ENCODE results near the gene FAM131C.

The FAM131C gene

DNA sequence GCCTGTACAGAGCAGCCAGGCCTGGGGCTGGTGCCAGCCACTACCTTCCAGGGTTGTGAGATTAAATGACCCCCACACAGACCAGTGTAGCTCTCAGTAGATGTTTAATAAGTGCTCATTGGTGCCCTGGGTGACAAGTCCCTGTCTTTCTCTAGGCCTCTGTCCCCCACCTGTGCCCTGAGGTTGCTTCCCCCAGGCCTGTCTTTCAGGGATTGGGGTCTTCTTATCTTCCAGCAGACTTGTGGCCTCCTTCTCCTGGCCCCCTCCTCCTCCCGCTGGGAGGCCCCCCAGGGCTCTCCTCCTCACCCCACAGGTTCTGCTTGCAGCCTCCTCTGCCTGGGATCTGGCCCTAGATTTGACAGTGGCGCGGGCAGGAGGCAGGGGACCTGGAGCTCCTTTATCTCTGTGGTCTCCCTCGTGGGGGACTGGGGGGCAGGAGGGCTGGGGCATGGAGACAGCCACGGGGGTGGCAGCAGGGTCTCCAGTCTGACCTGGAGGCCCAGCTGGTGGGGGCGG lies 42.1 kb upstream of the FAM131C start:
- H3K27ac ChIP-seq, result no peak overlapping the region
- no peak overlapping the region for H3K4me3 ChIP-seq (IDR thresholded peaks at IDR 0.05; ENCODE audit: insufficient read depth, low read depth, low read length)
- no peaks in the 10 kb centered on the region for H3K27me3 ChIP-seq (ENCODE audit: insufficient read depth, low read depth)
- no peaks in the 10 kb centered on the region for H4K20me1 ChIP-seq (ENCODE audit: insufficient read depth)
- no peak overlapping the region for H3K9ac ChIP-seq
- H3K4me1 ChIP-seq (ENCODE audit: low read depth, poor library complexity, severe bottlenecking), result no peaks in the 10 kb centered on the region
- no peak overlapping the region for H3K4me2 ChIP-seq
- no peaks in the 10 kb centered on the region for H3K79me2 ChIP-seq (ENCODE audit: insufficient read depth, low read depth)
- H3K36me3 ChIP-seq (ENCODE audit: insufficient read depth), result no peaks in the 10 kb centered on the region
- no peak overlapping the region for H2AFZ ChIP-seq (ENCODE audit: low read depth)
- TF ChIP-seq, protein P1, sequence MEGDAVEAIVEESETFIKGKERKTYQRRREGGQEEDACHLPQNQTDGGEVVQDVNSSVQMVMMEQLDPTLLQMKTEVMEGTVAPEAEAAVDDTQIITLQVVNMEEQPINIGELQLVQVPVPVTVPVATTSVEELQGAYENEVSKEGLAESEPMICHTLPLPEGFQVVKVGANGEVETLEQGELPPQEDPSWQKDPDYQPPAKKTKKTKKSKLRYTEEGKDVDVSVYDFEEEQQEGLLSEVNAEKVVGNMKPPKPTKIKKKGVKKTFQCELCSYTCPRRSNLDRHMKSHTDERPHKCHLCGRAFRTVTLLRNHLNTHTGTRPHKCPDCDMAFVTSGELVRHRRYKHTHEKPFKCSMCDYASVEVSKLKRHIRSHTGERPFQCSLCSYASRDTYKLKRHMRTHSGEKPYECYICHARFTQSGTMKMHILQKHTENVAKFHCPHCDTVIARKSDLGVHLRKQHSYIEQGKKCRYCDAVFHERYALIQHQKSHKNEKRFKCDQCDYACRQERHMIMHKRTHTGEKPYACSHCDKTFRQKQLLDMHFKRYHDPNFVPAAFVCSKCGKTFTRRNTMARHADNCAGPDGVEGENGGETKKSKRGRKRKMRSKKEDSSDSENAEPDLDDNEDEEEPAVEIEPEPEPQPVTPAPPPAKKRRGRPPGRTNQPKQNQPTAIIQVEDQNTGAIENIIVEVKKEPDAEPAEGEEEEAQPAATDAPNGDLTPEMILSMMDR (conservative IDR thresholded peaks at IDR 0.05; ENCODE audit: low read depth, low read length), result no peak

DNA sequence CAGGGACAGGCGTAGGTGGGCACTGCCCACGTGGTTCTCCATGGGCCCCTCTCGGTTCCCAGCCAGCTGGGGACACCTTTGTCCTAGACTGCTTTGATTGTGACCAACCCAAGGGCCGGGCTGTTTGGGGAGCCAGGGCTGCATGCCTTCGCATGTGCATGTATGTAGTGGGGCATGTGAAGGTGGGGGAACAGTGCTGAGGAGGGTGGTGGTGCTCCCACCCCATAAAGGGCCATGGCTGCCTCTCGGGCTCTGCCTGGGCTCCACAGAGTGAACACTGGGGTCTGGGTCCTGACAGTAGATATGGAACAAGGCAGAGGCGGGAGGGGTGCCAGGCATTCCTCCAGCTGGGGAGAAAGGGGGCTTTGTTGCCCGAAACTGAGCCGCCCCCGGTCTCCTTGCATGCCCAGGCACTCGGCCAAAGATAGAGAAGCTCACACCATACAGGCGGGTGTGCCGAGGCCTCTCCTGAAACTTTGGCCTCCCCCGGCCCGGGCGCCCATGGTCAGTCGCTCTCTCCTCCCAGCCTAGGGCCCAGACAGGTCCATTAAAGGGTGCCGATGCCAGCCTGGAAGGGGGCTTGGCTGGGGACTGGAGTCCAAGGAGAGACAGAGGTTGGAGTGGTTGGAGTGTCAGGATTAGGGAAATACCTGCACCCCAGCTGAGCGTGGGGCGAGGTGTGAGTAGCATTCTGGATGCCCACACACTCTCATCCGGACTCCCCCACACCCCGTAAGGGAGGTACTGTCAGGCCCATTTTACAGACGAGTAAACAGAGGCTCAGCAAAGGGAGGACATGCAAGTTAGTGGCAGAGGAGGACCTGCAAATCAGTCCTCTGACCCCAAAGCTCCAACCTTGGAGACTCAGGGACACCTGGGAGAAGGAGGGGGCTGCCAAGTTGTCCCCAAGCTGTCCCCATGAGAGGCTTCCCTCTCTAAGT lies 41.3 kb upstream of the FAM131C start:
- H2AFZ ChIP-seq (ENCODE audit: low read depth), result no peak overlapping the region
- no peaks in the 10 kb centered on the region for H3K36me3 ChIP-seq (ENCODE audit: insufficient read depth)
- H3K9ac ChIP-seq, result no peak overlapping the region
- H3K27me3 ChIP-seq (ENCODE audit: insufficient read depth, low read depth), result no peaks in the 10 kb centered on the region
- TF ChIP-seq, protein P1 (conservative IDR thresholded peaks at IDR 0.05; ENCODE audit: low read depth, low read length), result no peak
- H3K79me2 ChIP-seq (ENCODE audit: insufficient read depth, low read depth), result no peaks in the 10 kb centered on the region
- no peaks in the 10 kb centered on the region for H4K20me1 ChIP-seq (ENCODE audit: insufficient read depth)
- H3K4me1 ChIP-seq (ENCODE audit: low read depth, poor library complexity, severe bottlenecking), result no peaks in the 10 kb centered on the region
- H3K27ac ChIP-seq, result no peak overlapping the region
- H3K4me3 ChIP-seq (IDR thresholded peaks at IDR 0.05; ENCODE audit: insufficient read depth, low read depth, low read length), result no peak overlapping the region
- no peak overlapping the region for H3K4me2 ChIP-seq

GRCh38 chr1:16112596-16113555 lies 39.4 kb upstream of the FAM131C start:
- Histone ChIP-seq H3K4me2 (no peak overlapping the region), H3K9ac (no peak overlapping the region), H4K20me1 (ENCODE audit: insufficient read depth) (no peaks in the 10 kb centered on the region), H3K27me3 (ENCODE audit: insufficient read depth, low read depth) (no peaks in the 10 kb centered on the region), H2AFZ (ENCODE audit: low read depth) (no peak overlapping the region), H3K79me2 (ENCODE audit: insufficient read depth, low read depth) (no peaks in the 10 kb centered on the region), H3K36me3 (ENCODE audit: insufficient read depth) (no peaks in the 10 kb centered on the region), H3K27ac (no peak overlapping the region), H3K4me1 (ENCODE audit: low read depth, poor library complexity, severe bottlenecking) (no peaks in the 10 kb centered on the region), H3K4me3 (IDR thresholded peaks at IDR 0.05; ENCODE audit: insufficient read depth, low read depth, low read length) (no peak overlapping the region)
- TF ChIP-seq, protein P1 (conservative IDR thresholded peaks at IDR 0.05; ENCODE audit: low read depth, low read length), result no peak

DNA sequence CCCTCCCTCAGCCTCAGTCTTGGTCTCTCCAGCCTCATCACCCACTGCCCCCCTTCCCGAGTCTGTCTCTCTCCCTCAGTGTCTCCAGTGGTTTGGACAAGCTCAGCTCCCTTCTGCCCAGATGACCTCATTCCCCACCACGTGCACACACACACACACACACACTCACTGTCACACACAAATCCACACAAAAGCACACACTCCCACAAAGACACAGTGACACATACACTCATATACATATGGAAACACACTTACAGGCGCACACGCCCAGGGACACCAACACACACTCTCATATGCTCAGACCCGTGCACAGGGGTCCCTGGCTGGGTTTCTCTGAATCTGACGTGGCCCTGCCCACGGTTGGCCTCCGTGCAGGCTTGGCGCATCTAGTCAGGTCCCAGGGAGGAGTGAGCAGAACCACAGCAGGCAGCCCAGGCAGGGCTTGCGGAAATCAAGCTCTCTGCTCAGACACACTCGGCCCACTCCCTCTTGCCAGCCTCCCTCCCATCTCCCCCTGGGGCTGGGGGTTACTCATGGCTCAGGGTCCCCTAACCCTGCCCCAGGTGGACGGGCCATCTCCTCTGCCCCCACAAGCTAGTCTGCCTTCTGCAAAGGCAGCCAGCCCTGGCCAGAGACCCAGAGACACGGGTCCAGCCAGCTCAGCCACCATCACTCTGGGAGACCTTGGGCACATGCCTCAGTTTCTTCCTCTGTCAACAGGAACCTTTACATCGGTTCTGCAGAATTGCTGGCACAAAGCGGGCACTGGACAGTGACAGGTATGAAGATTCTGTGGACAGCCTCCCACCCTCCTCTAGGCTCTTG lies 38.5 kb upstream of the FAM131C start:
- Histone ChIP-seq H3K4me1 (ENCODE audit: low read depth, poor library complexity, severe bottlenecking) (no peaks in the 10 kb centered on the region), H3K27me3 (ENCODE audit: insufficient read depth, low read depth) (no peaks in the 10 kb centered on the region), H3K4me2 (no peak overlapping the region), H2AFZ (ENCODE audit: low read depth) (no peak overlapping the region), H3K27ac (no peak overlapping the region), H3K9ac (no peak overlapping the region), H3K4me3 (IDR thresholded peaks at IDR 0.05; ENCODE audit: insufficient read depth, low read depth, low read length) (no peak overlapping the region), H4K20me1 (ENCODE audit: insufficient read depth) (no peaks in the 10 kb centered on the region), H3K79me2 (ENCODE audit: insufficient read depth, low read depth) (no peaks in the 10 kb centered on the region), H3K36me3 (ENCODE audit: insufficient read depth) (no peaks in the 10 kb centered on the region)
- TF ChIP-seq, protein P1 (conservative IDR thresholded peaks at IDR 0.05; ENCODE audit: low read depth, low read length), result no peak

Measured in KMS-11 (cell line).